ENCODE results near the gene ARID1B.

GRCh38 chr6:157091856-157092460 lies 314.8 kb downstream of the ARID1B start:
- TF ChIP-seq, protein P1, sequence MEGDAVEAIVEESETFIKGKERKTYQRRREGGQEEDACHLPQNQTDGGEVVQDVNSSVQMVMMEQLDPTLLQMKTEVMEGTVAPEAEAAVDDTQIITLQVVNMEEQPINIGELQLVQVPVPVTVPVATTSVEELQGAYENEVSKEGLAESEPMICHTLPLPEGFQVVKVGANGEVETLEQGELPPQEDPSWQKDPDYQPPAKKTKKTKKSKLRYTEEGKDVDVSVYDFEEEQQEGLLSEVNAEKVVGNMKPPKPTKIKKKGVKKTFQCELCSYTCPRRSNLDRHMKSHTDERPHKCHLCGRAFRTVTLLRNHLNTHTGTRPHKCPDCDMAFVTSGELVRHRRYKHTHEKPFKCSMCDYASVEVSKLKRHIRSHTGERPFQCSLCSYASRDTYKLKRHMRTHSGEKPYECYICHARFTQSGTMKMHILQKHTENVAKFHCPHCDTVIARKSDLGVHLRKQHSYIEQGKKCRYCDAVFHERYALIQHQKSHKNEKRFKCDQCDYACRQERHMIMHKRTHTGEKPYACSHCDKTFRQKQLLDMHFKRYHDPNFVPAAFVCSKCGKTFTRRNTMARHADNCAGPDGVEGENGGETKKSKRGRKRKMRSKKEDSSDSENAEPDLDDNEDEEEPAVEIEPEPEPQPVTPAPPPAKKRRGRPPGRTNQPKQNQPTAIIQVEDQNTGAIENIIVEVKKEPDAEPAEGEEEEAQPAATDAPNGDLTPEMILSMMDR (IDR thresholded peaks at IDR 0.05; ENCODE audit: poor library complexity): no peak
- no peak for TF ChIP-seq EZH2 (IDR thresholded peaks at IDR 0.05; ENCODE audit: borderline replicate concordance)
